ENCODE data around the gene CAMTA1. TPM values are rescaled to one million over a fixed set of nuclear protein-coding genes. Genes with fewer than 3 reads are reported as not detected.

CAMTA1 gene
- polyA plus RNA-seq, 1 experiment, result 23.1 TPM

DNA sequence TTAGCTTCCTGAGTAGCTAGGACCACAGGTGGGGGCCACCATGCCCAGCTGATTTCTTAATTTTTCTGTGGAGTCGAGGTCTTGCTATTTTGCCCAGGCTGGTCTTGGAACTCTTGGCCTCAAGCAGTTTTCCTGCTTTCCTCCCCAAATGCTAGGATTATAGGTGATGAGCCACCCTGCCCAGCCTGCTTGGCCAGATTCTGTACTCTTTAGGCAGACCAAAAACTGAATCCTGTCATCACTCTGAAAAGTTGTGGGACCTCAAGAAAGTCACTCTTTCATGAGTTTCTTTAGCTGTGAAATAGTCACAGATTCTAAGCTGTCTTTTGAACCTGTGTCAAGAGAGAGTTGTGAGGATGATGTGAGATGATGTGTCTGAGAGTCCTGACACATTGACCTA, 105.4 kb downstream of the CAMTA1 start:
- H3K36me3 ChIP-seq (ENCODE audit: control insufficient read depth, insufficient read depth, low read length), result no peaks in the 10 kb centered on the region
- no peak overlapping the region for H3K4me3 ChIP-seq (ENCODE audit: low read depth, low read length)
- ChIA-PET CTCF (interaction anchor here (0.6 to 4.8 kb wide), 17 partner anchors 8 to 179 kb away, joined by 3 to 32 read pairs (median 5); no protein-coding TSS in a partner anchor), POLR2A (interaction anchor here (0.6 kb wide), 1 partner anchor 70 kb away, joined by 6 read pairs; no protein-coding TSS in a partner anchor)
- DNase-seq (ENCODE audit: low read depth), result no peak
- no peaks in the 10 kb centered on the region for H3K27me3 ChIP-seq (ENCODE audit: control insufficient read depth, insufficient read depth, low read length)
- TF ChIP-seq, protein P1, sequence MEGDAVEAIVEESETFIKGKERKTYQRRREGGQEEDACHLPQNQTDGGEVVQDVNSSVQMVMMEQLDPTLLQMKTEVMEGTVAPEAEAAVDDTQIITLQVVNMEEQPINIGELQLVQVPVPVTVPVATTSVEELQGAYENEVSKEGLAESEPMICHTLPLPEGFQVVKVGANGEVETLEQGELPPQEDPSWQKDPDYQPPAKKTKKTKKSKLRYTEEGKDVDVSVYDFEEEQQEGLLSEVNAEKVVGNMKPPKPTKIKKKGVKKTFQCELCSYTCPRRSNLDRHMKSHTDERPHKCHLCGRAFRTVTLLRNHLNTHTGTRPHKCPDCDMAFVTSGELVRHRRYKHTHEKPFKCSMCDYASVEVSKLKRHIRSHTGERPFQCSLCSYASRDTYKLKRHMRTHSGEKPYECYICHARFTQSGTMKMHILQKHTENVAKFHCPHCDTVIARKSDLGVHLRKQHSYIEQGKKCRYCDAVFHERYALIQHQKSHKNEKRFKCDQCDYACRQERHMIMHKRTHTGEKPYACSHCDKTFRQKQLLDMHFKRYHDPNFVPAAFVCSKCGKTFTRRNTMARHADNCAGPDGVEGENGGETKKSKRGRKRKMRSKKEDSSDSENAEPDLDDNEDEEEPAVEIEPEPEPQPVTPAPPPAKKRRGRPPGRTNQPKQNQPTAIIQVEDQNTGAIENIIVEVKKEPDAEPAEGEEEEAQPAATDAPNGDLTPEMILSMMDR (IDR thresholded peaks at IDR 0.05; ENCODE audit: insufficient read depth, low read depth, low read length), result no peak

DNA sequence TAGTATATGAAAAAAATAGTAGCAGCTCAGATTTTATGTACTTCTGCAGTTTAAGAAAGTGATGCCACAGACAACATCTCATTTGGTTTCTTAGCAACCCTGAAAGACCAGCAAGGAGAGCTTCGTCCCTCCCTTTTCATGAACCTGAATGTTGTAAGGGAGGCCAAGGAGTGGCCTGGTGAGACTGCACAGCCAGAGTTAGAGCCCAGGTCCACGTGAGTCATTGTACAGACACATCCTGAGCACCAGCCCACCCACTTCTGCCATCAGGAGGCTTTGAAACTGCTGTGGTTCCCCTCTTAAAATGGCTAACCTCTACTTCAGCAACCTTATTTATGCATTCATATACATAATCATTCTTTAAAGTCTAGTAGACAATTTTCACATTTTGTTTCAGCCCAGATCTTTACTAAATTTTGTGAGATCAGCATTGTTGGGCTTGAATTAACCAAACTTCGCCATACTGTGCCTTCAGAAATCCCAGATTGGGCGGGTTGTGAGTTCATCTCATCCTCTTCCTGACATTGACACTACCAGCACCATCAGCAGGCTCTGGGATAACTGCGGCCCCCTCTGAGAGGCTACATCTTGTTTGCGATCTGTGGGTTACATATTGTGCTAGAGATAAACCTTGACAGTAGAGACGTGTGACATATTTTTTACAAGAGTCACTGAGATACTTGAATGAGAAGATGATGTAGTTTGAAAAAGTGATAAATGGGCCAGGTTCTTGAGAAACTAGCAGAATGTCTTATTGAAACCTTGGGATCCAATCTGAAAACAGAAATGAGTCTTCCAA, 106.7 kb downstream of the CAMTA1 start:
- TF ChIP-seq, protein P1 (IDR thresholded peaks at IDR 0.05; ENCODE audit: insufficient read depth, low read depth, low read length), result no peak
- POLR2A ChIA-PET, result no interaction called here
- Histone ChIP-seq H3K36me3 (ENCODE audit: control insufficient read depth, insufficient read depth, low read length) (no peaks in the 10 kb centered on the region), H3K4me3 (ENCODE audit: low read depth, low read length) (no peak overlapping the region), H3K27me3 (ENCODE audit: control insufficient read depth, insufficient read depth, low read length) (no peaks in the 10 kb centered on the region)
- DNase-seq (ENCODE audit: low read depth), result no peak
- CTCF ChIA-PET, result interaction anchor here (0.6 to 4.8 kb wide), 4 partner anchors 13 to 175 kb away, joined by 3 to 32 read pairs (median 28); no protein-coding TSS in a partner anchor

DNA sequence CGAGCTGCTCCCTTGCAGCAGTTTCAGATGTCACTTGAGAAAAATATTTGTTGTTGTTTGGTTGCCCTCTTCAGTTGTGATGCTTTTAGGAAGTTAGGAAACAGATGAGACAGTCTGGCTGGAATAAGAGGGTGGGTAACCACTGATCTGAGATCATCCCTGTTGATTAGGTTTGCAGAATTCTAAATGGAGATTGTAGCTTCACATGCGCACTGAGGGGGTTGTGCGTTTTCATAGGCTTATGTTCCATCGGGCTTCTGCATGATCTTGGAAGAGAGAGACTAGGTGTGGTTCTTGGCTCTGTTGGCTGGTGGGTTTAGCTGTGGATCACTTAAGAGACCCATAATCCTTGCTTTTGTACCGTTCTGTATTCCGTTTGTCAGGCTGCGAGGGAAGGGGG, 108.1 kb downstream of the CAMTA1 start:
- no peaks in the 10 kb centered on the region for H3K36me3 ChIP-seq (ENCODE audit: control insufficient read depth, insufficient read depth, low read length)
- ChIA-PET POLR2A (no interaction called here), CTCF (interaction anchor here (1.4 kb wide), 1 partner anchor 174 kb away, joined by 5 read pairs; no protein-coding TSS in a partner anchor)

DNA sequence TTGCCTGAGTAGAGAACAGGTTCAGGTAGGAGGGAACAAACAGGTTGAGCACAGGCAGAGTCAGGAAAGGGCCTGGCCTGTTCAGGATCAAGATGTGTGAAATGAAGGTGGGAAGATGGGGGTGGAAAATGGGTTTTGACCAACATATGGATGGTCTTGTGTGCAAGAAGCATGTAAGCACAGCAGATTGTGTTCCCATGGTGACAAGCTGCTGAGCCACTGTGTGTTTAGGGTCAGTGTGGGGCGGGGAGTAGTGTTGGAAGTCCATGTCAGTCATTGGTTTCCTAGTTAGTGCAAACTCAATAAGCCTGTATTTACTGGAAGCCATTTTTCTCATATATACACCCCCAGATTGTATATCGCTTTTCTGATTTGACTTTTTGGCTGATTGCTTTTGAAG, 111.9 kb downstream of the CAMTA1 start:
- no peaks in the 10 kb centered on the region for H3K36me3 ChIP-seq (ENCODE audit: control insufficient read depth, insufficient read depth, low read length)
- ChIA-PET CTCF (interaction anchor here (1.1 kb wide), 2 partner anchors 9 to 17 kb away, joined by 3 to 4 read pairs; no protein-coding TSS in a partner anchor), POLR2A (no interaction called here)
- no peaks in the 10 kb centered on the region for H3K27me3 ChIP-seq (ENCODE audit: control insufficient read depth, insufficient read depth, low read length)
- TF ChIP-seq, protein P1 (IDR thresholded peaks at IDR 0.05; ENCODE audit: insufficient read depth, low read depth, low read length), result no peak
- no peak overlapping the region for H3K4me3 ChIP-seq (ENCODE audit: low read depth, low read length)
- DNase-seq (ENCODE audit: low read depth), result no peak

More for the DNA sequence above, 108.1 kb downstream of the CAMTA1 start:
- H3K27me3 ChIP-seq (ENCODE audit: control insufficient read depth, insufficient read depth, low read length), result no peaks in the 10 kb centered on the region
- H3K4me3 ChIP-seq (ENCODE audit: low read depth, low read length), result no peak overlapping the region
- DNase-seq (ENCODE audit: low read depth), result no peak
- TF ChIP-seq, protein P1 (IDR thresholded peaks at IDR 0.05; ENCODE audit: insufficient read depth, low read depth, low read length), result no peak

DNA sequence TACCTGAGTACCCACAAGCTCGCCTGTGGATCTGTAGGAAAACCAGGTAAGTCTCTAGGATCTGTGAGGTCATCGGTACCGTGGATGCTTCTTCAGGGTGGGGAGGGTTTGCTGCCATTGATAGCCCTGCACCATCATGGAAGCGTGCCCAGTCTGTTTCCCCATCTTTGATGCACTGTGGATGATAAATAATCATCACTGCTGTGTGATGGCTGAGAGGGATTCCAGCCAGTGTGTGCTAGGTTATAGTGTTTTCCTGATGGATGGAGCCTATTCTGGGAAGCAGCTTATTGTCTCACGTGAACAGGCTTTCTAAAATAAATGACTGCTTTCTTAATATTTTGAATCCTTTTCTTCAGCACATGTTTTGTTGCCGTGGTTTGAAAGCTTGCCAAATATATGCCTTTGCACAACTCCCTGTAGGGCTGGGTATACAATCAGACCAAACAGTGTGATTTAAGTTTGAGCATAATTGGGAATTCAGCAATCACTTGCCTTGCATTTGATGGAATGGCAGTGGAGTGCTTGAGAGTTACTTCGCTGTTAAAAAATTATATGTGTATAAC, 113.8 kb downstream of the CAMTA1 start:
- DNase-seq (ENCODE audit: low read depth), result no peak
- ChIA-PET CTCF (interaction anchor here (0.6 to 1.2 kb wide), 2 partner anchors 9 to 59 kb away, joined by 3 to 8 read pairs; no protein-coding TSS in a partner anchor), POLR2A (no interaction called here)
- no peaks in the 10 kb centered on the region for H3K27me3 ChIP-seq (ENCODE audit: control insufficient read depth, insufficient read depth, low read length)
- TF ChIP-seq, protein P1 (IDR thresholded peaks at IDR 0.05; ENCODE audit: insufficient read depth, low read depth, low read length), result no peak
- no peaks in the 10 kb centered on the region for H3K36me3 ChIP-seq (ENCODE audit: control insufficient read depth, insufficient read depth, low read length)
- H3K4me3 ChIP-seq (ENCODE audit: low read depth, low read length), result no peak overlapping the region
